CD4-positive, alpha-beta T cell treated with Interferon gamma for 1 hour (primary cell): ENCODE measurements around the gene SGO2.
"Not testable (repeated sequence)": the region's sequence is repeated elsewhere in the genome, so short reads cannot be mapped to it uniquely, and the experiment has no call there.

ENCODE experiments used
- DNase-seq: peaks from one replicate; pipeline ENCODE4 v3.0.0-alpha.2; 2020

SGO2 gene

GRCh38 chr2:200525551-200525881, 491 bp upstream of the SGO2 start:
- DNase-seq: no peak

- no peak for DNase-seq
These were observed 2.2 kb downstream of the SGO2 start for GRCh38 chr2:200528228-200528627.

- DNase-seq: no peak
These were observed 7.7 kb downstream of the SGO2 start for GRCh38 chr2:200533754-200534153.

- no peak for DNase-seq
These were observed 8.6 kb downstream of the SGO2 start for GRCh38 chr2:200534572-200534971.

- DNase-seq: no peak
These were observed 12.1 kb downstream of the SGO2 start for GRCh38 chr2:200538139-200538538.

- DNase-seq: no peak
These were observed 14.8 kb downstream of the SGO2 start for GRCh38 chr2:200540793-200541192.

GRCh38 chr2:200566596-200566995, 40.6 kb downstream of the SGO2 start:
- not testable (repeated sequence) for DNase-seq

- DNase-seq: no peak
These were observed 41.9 kb downstream of the SGO2 start for GRCh38 chr2:200567932-200568331.

GRCh38 chr2:200575957-200576356, 50.0 kb downstream of the SGO2 start:
- DNase-seq: no peak

GRCh38 chr2:200577027-200577426, 51.0 kb downstream of the SGO2 start:
- no peak for DNase-seq

- no peak for DNase-seq
These were observed 52.8 kb downstream of the SGO2 start for GRCh38 chr2:200578778-200579177.

GRCh38 chr2:200584639-200585038, 58.6 kb downstream of the SGO2 start:
- DNase-seq: no peak

- DNase-seq: no peak
These were observed 59.3 kb downstream of the SGO2 start for GRCh38 chr2:200585340-200585729.

- peak; percentile 1 for DNase-seq
These were observed 60.0 kb downstream of the SGO2 start, which contains the start of gene AOX1 for GRCh38 chr2:200585730-200586643. Gene AOX1, plus strand, starts transcription at chr2:200586014. Its CDS starts 95 bp downstream, at chr2:200586109.

- DNase-seq: no peak
These were observed 60.6 kb downstream of the SGO2 start for GRCh38 chr2:200586644-200586975.

- DNase-seq: no peak
These were observed 61.1 kb downstream of the SGO2 start for GRCh38 chr2:200587007-200587616.

GRCh38 chr2:200588076-200588678, 62.2 kb downstream of the SGO2 start:
- DNase-seq: no peak

GRCh38 chr2:200590090-200590489, 64.1 kb downstream of the SGO2 start:
- no peak for DNase-seq

GRCh38 chr2:200591308-200591707, 65.3 kb downstream of the SGO2 start:
- no peak for DNase-seq

- DNase-seq: no peak
These were observed 66.5 kb downstream of the SGO2 start for GRCh38 chr2:200592406-200593075.

GRCh38 chr2:200593905-200594304, 67.9 kb downstream of the SGO2 start:
- DNase-seq: no peak

- no peak for DNase-seq
These were observed 69.9 kb downstream of the SGO2 start for GRCh38 chr2:200595913-200596312.

- DNase-seq: no peak
These were observed 71.0 kb downstream of the SGO2 start for GRCh38 chr2:200596774-200597570.
